T-helper 9 cell (primary cell): ENCODE results near the gene APEX1.
A peak's percentile ranks its signal among the peaks of the same experiment; 100 is the strongest.
"Not testable (repeated sequence)": the region's sequence is repeated elsewhere in the genome, so short reads cannot be mapped to it uniquely, and the experiment has no call there.

Source experiments
- DNase-seq: peaks from one replicate; pipeline ENCODE4 v3.0.0-alpha.2; 2020

Gene APEX1

GRCh38 chr14:20436363-20436755 is 18.7 kb upstream of the APEX1 start:
- DNase-seq, result no peak

- DNase-seq, result no peak
Observed at GRCh38 chr14:20438664-20439063, 16.4 kb upstream of the APEX1 start.

- DNase-seq, result no peak
Observed at GRCh38 chr14:20440465-20440864, 14.6 kb upstream of the APEX1 start.

DNA sequence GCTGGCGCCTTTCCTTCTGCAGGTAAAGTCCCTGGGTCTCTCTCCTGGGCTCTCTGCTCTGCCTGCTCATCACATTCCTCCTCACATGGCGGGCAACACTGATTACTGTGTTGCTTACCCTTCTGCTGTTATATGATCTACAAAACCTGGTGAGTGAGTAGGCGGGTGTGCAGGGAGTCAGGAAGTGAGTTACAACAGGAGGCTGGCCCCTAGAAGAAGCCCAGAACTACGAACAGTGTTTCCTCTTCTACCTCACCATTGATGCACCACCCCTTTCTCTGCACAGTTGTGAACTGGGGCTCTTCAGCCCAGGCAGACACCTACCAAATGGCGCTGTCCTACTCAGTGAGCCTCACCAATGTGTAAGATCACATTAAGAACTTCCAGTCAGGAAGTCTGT is 14.1 kb upstream of the APEX1 start:
- DNase-seq, result no peak

DNA sequence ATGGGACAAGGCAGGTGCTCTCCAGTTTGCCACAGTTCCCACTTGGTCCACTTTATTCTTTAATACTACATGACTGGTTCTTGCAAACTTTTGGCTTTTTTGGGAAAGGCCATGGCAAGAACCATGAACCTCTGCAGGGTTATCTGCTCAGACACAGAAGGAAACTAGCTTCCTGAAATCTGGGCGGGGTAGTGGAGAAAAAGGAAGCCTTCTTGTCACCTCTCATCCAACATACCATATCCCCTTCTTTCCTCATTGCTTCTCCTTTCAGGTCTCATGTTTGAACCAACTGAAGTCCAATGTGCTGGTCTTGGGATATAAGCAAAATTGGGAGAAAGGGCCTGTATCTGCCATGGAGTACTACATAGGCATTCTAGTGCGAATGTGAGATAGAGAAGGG is 13.6 kb upstream of the APEX1 start:
- DNase-seq, result no peak

DNA sequence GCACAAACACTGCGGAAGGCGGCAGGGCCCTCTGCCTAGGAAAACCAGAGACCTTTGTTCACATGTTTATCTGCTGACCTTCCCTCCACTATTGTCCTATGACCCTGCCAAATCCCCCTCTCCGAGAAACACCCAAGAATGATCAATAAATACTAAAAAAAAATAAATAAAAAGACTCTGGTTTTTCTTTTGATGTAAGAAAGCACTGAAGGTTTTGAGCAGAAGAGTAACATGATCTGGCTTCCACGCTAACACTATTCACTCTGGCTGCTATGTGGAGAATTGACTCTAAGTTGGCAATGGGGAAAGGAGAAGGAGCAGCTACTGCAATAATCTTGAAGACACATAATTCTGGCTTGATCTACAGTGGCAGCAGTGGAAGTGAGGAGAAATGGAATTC is 11.4 kb upstream of the APEX1 start:
- DNase-seq, result not testable (repeated sequence)

DNA sequence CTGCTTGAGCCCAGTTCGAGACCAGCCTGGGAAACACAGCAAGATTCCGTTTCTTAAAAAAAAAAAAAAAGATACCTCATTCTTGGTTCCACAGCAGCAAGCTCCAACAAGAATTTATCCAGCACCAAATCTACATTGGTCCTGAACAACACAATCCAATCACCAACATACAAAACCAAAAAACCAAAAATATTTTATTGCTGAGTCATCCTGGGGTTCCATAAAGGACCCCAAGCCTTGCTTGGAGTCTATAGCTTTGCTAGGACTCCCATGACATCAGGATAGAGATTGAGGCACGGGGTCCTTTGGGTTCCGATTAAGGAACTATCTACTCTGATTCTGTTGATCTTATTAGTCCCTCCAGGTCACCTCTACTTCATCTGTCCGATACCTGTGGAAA is 8.1 kb upstream of the APEX1 start:
- no peak for DNase-seq

GRCh38 chr14:20452831-20453230 is 2.2 kb upstream of the APEX1 start:
- DNase-seq, result not testable (repeated sequence)

- DNase-seq, result no peak
Observed at GRCh38 chr14:20455355-20456300, 602 bp downstream of the APEX1 start.

GRCh38 chr14:20456971-20457370 is 1.9 kb downstream of the APEX1 start:
- no peak for DNase-seq

DNA sequence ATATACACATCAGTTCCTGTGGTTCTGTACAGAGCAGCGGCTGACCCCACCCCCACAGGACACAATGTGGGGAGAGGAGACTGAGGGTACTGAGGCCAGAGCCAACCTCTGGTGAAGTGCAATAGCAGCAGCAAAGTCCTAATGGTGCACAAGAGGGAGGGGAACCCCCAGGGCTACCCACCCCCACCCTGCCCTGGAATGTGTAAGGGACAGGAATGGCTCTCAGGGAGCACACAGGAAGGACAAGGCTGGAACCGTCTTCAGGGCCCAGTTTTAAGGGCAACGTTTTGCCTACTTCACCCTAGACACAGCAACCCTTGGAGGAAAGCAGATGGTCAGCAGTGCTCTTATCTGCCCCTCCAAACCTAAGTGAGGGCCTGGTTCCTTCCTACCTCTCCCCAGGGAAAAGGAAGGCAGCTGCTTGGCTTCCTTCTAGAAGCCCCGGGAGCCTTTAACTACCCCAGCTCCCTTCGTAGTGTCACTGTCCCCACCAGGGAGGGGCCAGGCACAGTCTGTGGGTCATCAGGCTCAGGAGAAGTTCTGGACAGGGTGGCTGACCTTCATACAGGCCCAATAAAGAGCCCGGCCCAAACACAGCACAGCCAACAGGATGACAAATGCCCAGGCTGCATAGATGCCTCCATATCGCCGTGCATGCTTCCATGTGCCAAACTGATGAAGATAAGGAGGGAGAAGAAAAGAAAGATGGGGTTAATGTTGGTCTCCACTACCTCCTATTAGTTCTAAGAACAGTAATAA is 3.2 kb downstream of the APEX1 start:
- DNase-seq, result no peak

DNA sequence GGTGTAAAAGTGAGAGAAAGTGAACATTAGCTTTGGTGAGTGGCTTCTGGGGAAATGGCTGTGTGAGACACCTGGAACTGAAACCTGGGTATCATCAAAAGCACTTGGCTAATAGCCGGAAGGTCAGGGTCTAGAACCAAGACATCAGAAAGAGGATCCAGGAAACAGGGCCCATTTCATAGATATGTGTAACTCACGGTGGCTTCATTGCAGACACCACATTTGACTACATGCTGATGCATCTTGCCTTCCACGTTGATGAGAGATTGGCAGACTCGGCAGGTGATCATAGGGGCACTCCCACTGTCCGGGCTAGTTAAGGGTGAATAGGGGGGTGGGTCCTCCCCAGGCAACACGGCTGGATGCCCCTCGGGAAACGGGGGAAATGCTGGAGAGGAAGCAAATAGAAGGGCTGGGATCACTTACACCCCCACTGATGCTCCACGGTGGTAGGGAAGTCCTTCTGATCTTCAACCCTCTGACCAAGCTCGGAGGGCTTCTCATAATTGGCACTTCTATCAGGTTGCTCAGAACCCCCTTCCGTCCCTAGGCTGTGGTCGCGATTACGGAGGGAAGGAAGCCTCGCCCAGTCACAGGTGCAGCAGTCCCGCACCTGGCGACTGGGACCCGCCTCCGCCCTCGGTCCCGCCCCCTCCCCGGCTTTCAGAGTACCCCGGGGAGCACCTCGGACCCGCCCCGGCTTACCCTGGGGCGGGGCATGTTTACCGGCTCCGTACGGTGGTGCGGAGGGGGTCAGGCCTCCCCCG is 5.6 kb downstream of the APEX1 start:
- DNase-seq, result peak; percentile 61

DNA sequence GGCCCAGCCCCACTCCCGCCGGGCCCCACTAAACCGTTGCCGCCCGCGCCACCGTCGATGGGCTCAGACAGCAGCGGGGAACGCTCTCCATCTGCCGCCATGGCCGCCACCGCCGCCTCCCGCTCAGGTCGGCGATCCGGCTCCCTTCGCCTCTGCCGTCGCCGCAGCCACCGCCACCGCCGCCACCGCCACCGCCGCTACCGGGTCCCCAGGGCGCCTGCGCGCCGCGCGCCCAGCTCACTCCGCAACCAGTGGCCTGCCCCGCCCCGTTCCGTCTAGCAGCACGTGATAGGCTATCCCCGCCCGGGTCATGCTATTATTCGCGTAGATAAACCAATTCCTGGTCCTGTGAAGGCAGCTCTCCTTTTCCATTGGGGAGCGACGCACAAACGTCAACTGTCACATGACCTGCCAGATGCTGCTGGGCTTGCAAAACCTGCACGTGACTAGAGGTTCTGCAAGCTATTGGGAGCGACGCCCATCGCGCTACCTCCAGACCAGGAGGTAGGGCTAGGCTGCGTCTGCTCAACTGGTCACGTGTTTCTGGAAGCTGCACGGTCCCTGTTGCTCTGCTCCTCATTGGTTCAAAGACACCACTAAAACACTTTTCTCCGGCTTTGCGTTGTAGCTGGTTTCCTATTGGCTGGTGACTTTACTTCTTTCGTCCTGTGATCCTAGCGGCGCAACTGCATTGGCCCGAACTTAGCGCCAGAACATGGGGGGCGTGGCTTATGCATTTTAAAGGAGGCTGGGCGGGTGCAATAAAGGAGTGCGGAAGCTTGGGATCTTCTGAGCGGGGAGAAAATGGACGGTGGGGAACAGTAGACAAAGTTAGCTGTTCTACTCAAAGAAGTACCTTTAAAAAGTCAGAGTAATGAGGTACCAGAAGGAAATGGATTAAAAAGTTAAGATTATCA is 6.5 kb downstream of the APEX1 start, which contains the start of gene PIP4P1:
PIP4P1 (minus strand) TSS at position 210 of the 917 bp plus-strand sequence; CDS start at position 101, 109 bp downstream.
- DNase-seq, result peak; percentile 97

- DNase-seq, result no peak
Observed at GRCh38 chr14:20468764-20469241, 13.8 kb downstream of the APEX1 start.

- peak; percentile 87 for DNase-seq
Observed at GRCh38 chr14:20469242-20469889, 14.3 kb downstream of the APEX1 start, which contains the start of gene PNP. Gene PNP, plus strand, starts transcription at chr14:20469406. Its CDS starts 119 bp downstream, at chr14:20469525.

- DNase-seq, result peak; percentile 26
Observed at GRCh38 chr14:20469890-20470602, 15.0 kb downstream of the APEX1 start.

DNA sequence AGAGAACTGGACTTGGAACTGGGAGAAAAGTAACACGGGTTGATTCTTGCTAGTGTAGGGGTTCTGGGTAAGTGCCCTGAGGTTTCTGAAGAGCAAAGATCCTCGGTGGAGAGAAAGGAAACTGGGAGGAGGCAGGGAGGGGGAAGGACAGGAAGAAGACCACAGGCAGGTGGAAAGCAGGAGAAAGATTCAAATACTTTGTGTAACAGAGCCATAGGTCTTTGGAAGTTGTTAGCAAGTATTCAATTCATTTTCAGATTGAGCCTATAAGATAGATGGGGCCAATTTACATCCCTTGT is 15.5 kb downstream of the APEX1 start:
- no peak for DNase-seq

GRCh38 chr14:20472536-20473169 is 17.6 kb downstream of the APEX1 start:
- DNase-seq, result no peak

DNA sequence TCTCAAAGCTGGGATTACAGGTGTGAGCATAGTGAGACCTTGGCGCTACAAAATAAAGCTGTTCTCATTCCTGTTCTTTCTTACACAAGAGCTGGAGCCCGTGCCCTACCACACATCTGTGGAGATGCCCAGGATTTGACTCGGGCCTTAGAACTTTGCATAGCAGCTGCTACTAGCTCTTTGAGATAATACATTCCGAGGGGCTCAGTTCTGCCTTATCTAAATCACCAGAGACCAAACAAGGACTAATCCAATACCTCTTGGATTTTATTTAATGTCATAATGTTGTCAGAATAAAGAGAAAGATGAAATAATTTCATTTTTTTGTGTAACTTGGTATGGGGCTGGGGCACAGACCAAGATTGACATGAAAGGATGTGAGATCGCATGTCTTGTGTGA is 21.8 kb downstream of the APEX1 start:
- no peak for DNase-seq
